Endodermal cell (in vitro differentiated cells): Measurements from ENCODE around the gene PROSER2. TPM values are rescaled to one million over a fixed set of nuclear protein-coding genes. Genes with fewer than 3 reads are reported as not detected.

ENCODE experiments used
- DNase-seq: peaks from one replicate; pipeline ENCODE4 v3.0.0-alpha.2; 2017
- H3K27ac ChIP-seq: 2 replicates; pipeline ENCODE4 v1.5.1; 2013; ENCODE audit warnings: mild to moderate bottlenecking, low read depth, low read length, moderate library complexity
- H3K27me3 ChIP-seq: 2 replicates; pipeline ENCODE4 v1.6.1; 2013; ENCODE audit warnings: mild to moderate bottlenecking, low read length, moderate library complexity; ENCODE audit not compliant: insufficient read depth, control insufficient read depth, poor library complexity, severe bottlenecking
- H3K36me3 ChIP-seq: 2 replicates; pipeline ENCODE4 v1.7.0; 2013; ENCODE audit warnings: mild to moderate bottlenecking, low read length, moderate library complexity; ENCODE audit not compliant: control insufficient read depth, insufficient read depth
- H3K4me1 ChIP-seq: one replicate; pipeline ENCODE4 v1.7.0; 2013; ENCODE audit warnings: low read length; ENCODE audit not compliant: control insufficient read depth, insufficient read depth
- H3K4me3 ChIP-seq: 2 replicates; pipeline ENCODE4 v1.5.1; 2013; ENCODE audit warnings: mild to moderate bottlenecking, low read length, moderate library complexity
- H3K9ac ChIP-seq: 2 replicates; pipeline ENCODE4 v1.6.1; 2013; ENCODE audit warnings: mild to moderate bottlenecking, low read length, moderate library complexity; ENCODE audit not compliant: poor library complexity, severe bottlenecking; ENCODE audit errors: extremely low read depth
- H3K9me3 ChIP-seq: 2 replicates; pipeline ENCODE4 v1.6.1; 2013; ENCODE audit warnings: mild to moderate bottlenecking, low read length, moderate library complexity; ENCODE audit not compliant: control insufficient read depth
- H3K27ac Mint-ChIP-seq: 2 replicates; pipeline ENCODE4 v1.8.0; 2020; ENCODE audit warnings: mixed read lengths
- H3K27me3 Mint-ChIP-seq: 2 replicates; pipeline ENCODE4 v1.8.0; 2021; ENCODE audit warnings: mild to moderate bottlenecking, mixed read lengths; ENCODE audit not compliant: insufficient read depth
- H3K36me3 Mint-ChIP-seq: 2 replicates; pipeline ENCODE4 v1.8.0; 2020; ENCODE audit warnings: low read depth, mixed read lengths
- H3K4me1 Mint-ChIP-seq: 2 replicates; pipeline ENCODE4 v1.8.0; 2020; ENCODE audit warnings: mixed read lengths
- H3K4me3 Mint-ChIP-seq: 2 replicates; pipeline ENCODE4 v1.8.0; 2020; ENCODE audit warnings: mild to moderate bottlenecking, moderate library complexity, mixed read lengths
- H3K9me3 Mint-ChIP-seq: 2 replicates; pipeline ENCODE4 v1.8.0; 2020; ENCODE audit warnings: mild to moderate bottlenecking, mixed read lengths
- WGBS, 2 experiments: methylation state at CpG; one replicate each; pipeline versions ENCODE4 v1.1.5 to v1.1.7; 2013; ENCODE audit warnings: missing lambda C conversion rate in 2 of 2, mixed read lengths in 1 of 2; ENCODE audit not compliant: insufficient coverage in 1 of 2, insufficient read length in 1 of 2; 5-methylcytosine and 5-hydroxymethylcytosine counted together
- total RNA-seq, 2 donors: library from RNA; stranded (reverse); fragmentation: NEBNext Ultra II Directional in 1 of 2; extraction: Animal tissue kit (Norgen Biotek cat#: 25700) in 1 of 2; gene quantifications; 2 replicates in 1 of 2; 3 replicates in 1 of 2; pipeline ENCODE4 v1.2.1, GENCODE V29; 2021
- TF ChIP-seq, protein P1 (sequence below): fragments of 200-600 bp; sonication (generic); conservative IDR thresholded peaks from 2 replicates; pipeline ENCODE4 v1.5.0; 2021; ENCODE audit warnings: antibody characterized with exemption, mild to moderate bottlenecking

The PROSER2 gene
- total RNA-seq, 2 donors from 2014 or later, result 13.2 to 18.9 TPM

DNA sequence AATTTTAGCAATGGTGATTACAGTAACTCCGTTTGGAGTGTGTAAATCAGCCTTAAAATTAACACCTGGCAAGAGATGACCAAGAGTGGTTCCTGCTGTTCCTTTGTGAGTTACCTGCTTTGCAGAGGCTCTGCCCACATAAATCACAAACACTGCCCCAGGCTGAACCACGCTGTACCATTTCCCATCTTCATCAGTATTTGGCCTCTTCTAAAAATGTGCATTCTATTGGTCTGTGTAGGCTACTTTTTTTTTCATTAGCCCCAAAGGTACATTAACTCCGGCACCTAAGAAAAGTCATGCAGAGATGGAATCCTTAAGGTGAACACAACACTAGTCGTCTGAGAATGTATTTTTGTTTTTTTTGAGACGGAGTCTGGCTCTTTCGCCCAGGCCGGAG is 96.1 kb downstream of the PROSER2 start:
- H3K36me3 Mint-ChIP-seq, result peaks cover 30% of the 10 kb centered on the region
- Histone ChIP-seq H3K4me3 (no peak overlapping the region), H3K36me3 (peaks cover 39% of the 10 kb centered on the region), H3K9me3 (no peaks in the 10 kb centered on the region), H3K4me1 (peaks cover 2% of the 10 kb centered on the region), H3K27ac (no peak overlapping the region), H3K9ac (no peak overlapping the region), H3K27me3 (no peaks in the 10 kb centered on the region)
- no peak for DNase-seq
- H3K4me1 Mint-ChIP-seq, result peaks cover 4% of the 10 kb centered on the region
- no peaks in the 10 kb centered on the region for H3K27me3 Mint-ChIP-seq
- WGBS, 2 experiments, result 93 to 97% methylated on average over 5 to 7 of the region's 7 CpGs
- TF ChIP-seq, protein P1, sequence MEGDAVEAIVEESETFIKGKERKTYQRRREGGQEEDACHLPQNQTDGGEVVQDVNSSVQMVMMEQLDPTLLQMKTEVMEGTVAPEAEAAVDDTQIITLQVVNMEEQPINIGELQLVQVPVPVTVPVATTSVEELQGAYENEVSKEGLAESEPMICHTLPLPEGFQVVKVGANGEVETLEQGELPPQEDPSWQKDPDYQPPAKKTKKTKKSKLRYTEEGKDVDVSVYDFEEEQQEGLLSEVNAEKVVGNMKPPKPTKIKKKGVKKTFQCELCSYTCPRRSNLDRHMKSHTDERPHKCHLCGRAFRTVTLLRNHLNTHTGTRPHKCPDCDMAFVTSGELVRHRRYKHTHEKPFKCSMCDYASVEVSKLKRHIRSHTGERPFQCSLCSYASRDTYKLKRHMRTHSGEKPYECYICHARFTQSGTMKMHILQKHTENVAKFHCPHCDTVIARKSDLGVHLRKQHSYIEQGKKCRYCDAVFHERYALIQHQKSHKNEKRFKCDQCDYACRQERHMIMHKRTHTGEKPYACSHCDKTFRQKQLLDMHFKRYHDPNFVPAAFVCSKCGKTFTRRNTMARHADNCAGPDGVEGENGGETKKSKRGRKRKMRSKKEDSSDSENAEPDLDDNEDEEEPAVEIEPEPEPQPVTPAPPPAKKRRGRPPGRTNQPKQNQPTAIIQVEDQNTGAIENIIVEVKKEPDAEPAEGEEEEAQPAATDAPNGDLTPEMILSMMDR, result no peak
- H3K4me3 Mint-ChIP-seq, result no peak overlapping the region
- H3K27ac Mint-ChIP-seq, result no peak overlapping the region
- H3K9me3 Mint-ChIP-seq, result no peaks in the 10 kb centered on the region

Other genes starting within 250 kb of the PROSER2 start
- 10 to 100 TPM; 20.6 to 22.9 TPM for gene USP6NL, start 211.7 kb upstream of the PROSER2 start, total RNA-seq
- gene ECHDC3, start 81.0 kb upstream of the PROSER2 start, total RNA-seq, result 10 to 100 TPM; 12.9 to 13.6 TPM
- 10 to 100 TPM; 16.8 to 23.4 TPM for gene UPF2, start 219.5 kb downstream of the PROSER2 start, total RNA-seq
- 10 to 100 TPM; 56.9 to 61.5 TPM for gene DHTKD1, start 245.6 kb downstream of the PROSER2 start, total RNA-seq